ENCODE results near the gene CRLF3.

DNA sequence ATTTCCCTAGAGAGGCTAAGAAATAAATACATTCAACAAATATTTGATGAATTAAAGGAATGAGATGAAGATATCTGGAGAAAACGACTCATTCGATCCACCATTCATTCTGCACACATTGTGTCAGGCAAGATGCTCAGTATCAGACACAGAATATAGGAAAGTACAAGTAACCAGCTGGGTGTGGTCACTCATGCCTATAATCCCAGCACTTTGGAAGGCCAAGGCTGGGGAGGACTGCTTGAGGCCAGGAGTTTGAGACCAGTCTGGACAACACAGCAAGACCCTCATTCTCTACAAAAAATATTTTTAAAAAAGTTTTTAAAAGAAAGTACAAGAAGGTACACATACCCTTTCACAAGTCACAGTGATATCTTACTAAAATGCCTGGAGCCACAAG is 42.3 kb downstream of the CRLF3 start:
- TF ChIP-seq POLR2AphosphoS5 (IDR thresholded peaks at IDR 0.05; ENCODE audit: low read depth, low read length), result no peak
- TF ChIP-seq TAF1 (IDR thresholded peaks at IDR 0.05; ENCODE audit: borderline replicate concordance, insufficient read depth, low read length), result no peak
